SJCRH30 (cell line): ENCODE data around the gene SLC22A12. TPM values are rescaled to one million over a fixed set of nuclear protein-coding genes. Genes with fewer than 3 reads are reported as not detected.

Source experiments
- DNase-seq, 2 experiments: peaks; one replicate each; pipeline ENCODE4 v3.0.0-alpha.2; 2015 to 2020
- H3K27ac ChIP-seq: fragments of 250-450 bp; sonication (Bioruptor Pico); 2 replicates; pipeline ENCODE4 v1.5.1; 2020; ENCODE audit warnings: mild to moderate bottlenecking, moderate library complexity
- H3K27me3 ChIP-seq: fragments of 250-450 bp; sonication (Bioruptor Pico); 2 replicates; pipeline ENCODE4 v1.5.1; 2020; ENCODE audit warnings: mild to moderate bottlenecking, moderate library complexity
- H3K36me3 ChIP-seq: fragments of 250-450 bp; sonication (Bioruptor Pico); 2 replicates; pipeline ENCODE4 v1.5.1; 2020; ENCODE audit warnings: mild to moderate bottlenecking, moderate library complexity
- H3K4me1 ChIP-seq: fragments of 250-450 bp; sonication (Bioruptor Pico); 2 replicates; pipeline ENCODE4 v1.5.1; 2020; ENCODE audit warnings: mild to moderate bottlenecking, moderate library complexity
- H3K4me3 ChIP-seq: fragments of 250-450 bp; sonication (Bioruptor Pico); 2 replicates; pipeline ENCODE4 v1.5.1; 2020; ENCODE audit warnings: mild to moderate bottlenecking, moderate library complexity
- H3K9me3 ChIP-seq: fragments of 250-450 bp; sonication (Bioruptor Pico); replicated peaks from 2 replicates; pipeline ENCODE4 v1.5.1; 2020; ENCODE audit warnings: mild to moderate bottlenecking, moderate library complexity
- total RNA-seq: library from RNA; depleted of rRNA; stranded (reverse); fragments of >200 nt; shearing (Covaris generic); gene quantifications from 2 replicates; pipeline ENCODE4 v1.2.3, GENCODE V29; 2014

The SLC22A12 gene
- total RNA-seq, 1 experiment from 2014 or later: not detected

DNA sequence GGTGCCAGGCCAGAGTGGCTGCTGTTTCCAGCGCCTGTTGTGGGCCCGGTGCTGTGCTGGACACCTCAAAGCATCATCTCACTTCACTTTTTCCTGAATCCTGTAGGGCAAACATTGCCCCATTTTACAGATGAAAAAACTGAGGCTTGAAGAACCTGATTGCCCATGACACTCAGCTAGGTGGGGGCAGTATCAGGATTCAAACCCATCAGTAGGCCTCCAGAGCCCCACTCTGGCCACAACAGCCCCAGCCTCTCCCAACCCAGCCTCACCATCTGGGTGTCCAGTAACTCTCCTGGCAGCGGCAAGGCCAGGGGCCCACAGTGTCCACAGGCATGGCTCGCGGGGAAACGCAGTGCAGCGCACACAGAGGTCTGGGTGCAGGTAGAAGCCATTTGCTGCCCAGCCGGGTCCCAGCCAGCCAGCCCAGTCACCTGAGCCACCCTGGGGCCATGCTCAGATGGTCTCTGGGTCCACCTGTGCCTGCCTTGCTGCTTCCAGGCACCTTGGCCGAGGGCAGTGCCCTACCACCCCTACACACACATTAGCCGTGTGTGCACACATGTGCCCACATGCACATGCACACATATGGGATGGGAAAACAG is 11.5 kb downstream of the SLC22A12 start:
- no peak for DNase-seq

DNA sequence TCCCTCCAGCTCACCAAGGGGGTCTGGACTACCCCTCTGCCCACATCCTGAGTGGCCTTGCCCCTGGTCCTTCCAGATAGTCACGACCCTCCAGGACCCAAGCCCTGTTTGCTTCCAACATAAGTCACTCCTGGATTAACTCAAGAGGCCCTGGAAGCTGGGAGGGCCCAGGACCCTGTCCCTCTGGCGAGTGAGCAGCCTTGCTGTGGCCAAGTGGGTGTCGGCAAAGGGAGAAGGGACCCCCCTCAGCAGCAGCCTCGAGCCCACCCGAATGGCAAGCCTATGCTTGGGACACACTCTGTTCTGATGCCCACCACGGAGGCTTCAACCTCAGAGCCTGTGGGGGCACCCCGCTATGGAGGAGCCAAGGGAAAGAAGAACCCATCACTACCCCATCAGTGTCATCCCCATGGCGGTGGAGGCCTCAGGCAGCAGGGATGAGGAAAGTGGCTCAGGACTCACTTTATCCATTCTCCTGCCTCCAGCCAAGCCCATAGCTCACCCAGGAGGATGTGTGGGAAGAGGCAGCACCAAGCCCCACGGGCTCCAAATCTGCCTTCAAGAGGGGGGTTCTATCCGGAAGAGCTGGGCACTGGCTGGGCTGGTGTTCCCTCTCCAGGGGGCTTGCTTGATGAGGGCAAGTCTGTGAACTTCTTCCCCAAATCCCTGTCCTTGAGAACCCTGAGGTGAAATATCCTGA is 12.5 kb downstream of the SLC22A12 start:
- H3K27ac ChIP-seq: no peak overlapping the region
- no peaks in the 10 kb centered on the region for H3K4me1 ChIP-seq
- no peaks in the 10 kb centered on the region for H3K36me3 ChIP-seq
- H3K27me3 ChIP-seq: peaks cover 5% of the 10 kb centered on the region; the same call in 1 of the 2 replicates
- no peaks in the 10 kb centered on the region for H3K9me3 ChIP-seq
- H3K4me3 ChIP-seq: no peak overlapping the region
- no peak for DNase-seq

More for the DNA sequence above, 11.5 kb downstream of the SLC22A12 start:
- Histone ChIP-seq H3K9me3 (no peaks in the 10 kb centered on the region), H3K27me3 (peaks cover 5% of the 10 kb centered on the region; the same call in 1 of the 2 replicates), H3K36me3 (no peaks in the 10 kb centered on the region), H3K27ac (no peak overlapping the region), H3K4me1 (no peaks in the 10 kb centered on the region), H3K4me3 (no peak overlapping the region)

DNA sequence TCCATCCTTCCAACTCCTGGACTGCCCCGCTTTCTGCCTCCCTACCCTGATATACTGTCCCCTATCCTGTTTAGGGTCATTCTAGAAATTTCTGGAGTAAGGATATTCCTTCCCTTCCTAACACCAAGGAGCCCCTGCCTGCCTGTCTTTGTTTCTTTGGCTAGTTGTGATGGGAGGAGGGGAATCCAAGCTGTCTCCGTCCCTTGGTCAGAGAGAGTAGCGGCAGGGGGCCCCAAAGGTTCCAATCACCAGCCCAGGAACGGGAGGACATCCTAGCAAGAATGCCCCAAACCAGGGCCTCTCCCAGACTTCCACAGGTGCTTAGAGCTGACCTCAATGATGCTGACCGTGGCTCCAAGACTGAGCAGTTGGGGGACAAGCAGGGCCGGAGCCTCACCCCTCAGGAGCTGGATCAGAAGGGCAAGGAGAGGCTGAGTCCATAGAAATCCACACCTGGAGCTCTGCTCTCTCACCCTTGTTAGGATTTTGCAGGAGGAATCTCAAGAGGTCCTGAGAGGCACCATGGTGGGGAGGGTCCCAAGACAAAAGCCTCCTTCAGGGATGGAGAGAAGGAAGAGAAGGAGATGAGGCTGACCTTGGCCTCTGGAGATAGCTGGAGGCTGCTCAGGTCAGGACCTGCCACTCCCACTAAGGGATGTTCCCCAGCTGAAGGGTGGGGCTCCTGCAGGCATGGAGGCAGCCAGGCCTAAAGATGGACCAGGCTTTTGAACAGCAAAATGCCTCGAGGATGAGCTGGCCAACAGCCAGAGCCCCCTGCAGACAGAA is 13.6 kb downstream of the SLC22A12 start:
- Histone ChIP-seq H3K27me3 (peaks cover 5% of the 10 kb centered on the region; the same call in 1 of the 2 replicates), H3K4me3 (no peak overlapping the region), H3K4me1 (no peaks in the 10 kb centered on the region), H3K36me3 (no peaks in the 10 kb centered on the region), H3K9me3 (no peaks in the 10 kb centered on the region), H3K27ac (no peak overlapping the region)
- no peak for DNase-seq

DNA sequence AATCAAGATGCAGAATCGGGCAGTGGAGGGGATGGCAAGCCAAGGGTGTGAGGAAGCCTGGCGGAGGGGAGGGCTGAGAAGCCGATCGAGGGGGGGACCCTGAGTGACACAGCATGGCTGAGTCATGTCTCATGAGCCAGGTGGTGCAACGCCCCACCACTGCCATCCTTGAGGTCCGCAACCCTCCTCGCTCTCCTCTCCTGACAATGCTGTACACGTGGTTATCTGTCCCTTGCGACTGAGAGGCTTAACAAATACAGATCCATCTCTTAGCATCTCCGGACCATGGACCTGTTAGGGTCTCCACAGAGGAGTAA is 14.2 kb downstream of the SLC22A12 start:
- Histone ChIP-seq H3K4me1 (no peaks in the 10 kb centered on the region), H3K4me3 (no peak overlapping the region), H3K36me3 (no peaks in the 10 kb centered on the region), H3K27ac (no peak overlapping the region), H3K9me3 (no peaks in the 10 kb centered on the region), H3K27me3 (peaks cover 5% of the 10 kb centered on the region)
- no peak for DNase-seq

DNA sequence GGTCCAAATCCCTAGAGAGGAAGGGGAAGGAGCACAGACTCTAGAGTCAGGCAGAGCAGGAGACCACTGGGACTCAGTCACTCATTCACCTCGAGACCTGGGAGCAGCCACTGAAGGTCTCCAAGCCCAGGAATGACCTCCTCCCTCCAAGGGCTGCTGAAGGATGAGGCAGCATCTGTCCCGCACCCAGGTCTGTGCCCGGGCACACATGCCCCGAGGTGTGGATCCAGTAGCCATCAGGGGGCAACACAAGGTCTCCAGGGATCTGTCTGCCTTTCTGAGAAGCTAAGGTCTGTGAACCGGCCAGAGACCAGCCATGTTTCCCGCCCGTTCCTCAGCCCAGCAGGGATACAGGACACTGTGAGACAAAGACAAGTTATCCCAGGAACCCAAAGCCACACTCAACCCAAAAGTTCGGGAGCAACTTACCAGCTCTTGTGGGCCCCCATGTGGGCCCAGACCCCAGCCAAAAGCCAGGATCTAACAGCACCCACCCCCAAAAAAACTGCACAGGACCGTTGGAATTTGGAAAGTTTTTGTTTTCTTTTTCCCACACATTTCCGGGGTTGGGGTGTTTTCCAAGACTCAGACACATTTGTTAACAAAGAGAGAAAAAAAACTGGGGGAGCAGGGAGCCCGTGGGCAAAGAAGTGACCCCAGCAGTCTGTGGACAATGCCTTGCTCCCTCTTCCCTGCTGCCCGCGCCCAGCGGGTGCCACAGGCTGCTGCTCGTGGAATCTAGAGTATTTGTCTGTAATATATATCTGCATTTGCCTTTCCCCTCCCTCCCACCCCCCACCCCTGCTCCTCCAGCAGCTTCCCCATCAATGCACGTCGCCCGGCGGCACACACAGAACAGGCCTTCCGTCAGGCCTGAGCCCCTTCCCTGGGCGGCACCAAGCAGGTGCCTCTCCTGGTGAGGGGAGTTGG is 14.9 kb downstream of the SLC22A12 start:
- H3K4me3 ChIP-seq: no peak overlapping the region

DNA sequence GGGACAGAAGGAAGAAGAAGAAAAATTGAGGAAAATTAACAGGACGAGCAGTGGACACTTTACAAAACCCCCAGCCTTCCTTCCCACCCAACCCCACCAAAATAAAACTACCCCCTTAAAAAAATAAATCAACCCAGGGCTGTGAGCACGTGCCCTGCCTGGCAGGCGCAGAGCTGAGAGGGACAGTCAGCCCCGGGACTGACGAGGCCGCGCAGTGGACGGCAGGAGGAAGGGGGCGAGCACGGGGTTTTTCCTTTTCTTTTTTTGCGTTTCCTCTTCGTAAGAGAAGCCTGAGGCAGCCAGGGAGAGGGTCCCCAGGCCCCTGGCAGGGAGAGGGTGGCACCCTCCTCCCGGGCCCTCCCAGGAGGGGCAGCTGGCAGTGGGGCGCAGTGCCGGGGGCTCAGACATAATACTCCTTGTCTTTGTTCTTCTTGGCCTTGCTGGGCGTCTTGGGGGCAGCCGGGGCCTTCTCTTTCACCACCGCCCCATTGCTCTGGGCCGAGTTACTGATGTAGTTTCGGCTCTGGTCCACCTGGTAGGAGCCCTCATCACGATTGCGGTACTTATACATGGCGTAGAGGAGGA is 15.9 kb downstream of the SLC22A12 start:
- no peak for DNase-seq
- H3K27ac ChIP-seq: no peak overlapping the region
- H3K36me3 ChIP-seq: no peaks in the 10 kb centered on the region
- H3K4me1 ChIP-seq: no peaks in the 10 kb centered on the region
- H3K9me3 ChIP-seq: no peaks in the 10 kb centered on the region
- peaks cover 5% of the 10 kb centered on the region for H3K27me3 ChIP-seq
- no peak overlapping the region for H3K4me3 ChIP-seq

More for the DNA sequence above, 14.9 kb downstream of the SLC22A12 start:
- H3K27me3 ChIP-seq: peaks cover 5% of the 10 kb centered on the region
- no peak for DNase-seq
- H3K4me1 ChIP-seq: no peaks in the 10 kb centered on the region
- H3K27ac ChIP-seq: no peak overlapping the region
- H3K36me3 ChIP-seq: no peaks in the 10 kb centered on the region
- no peaks in the 10 kb centered on the region for H3K9me3 ChIP-seq

DNA sequence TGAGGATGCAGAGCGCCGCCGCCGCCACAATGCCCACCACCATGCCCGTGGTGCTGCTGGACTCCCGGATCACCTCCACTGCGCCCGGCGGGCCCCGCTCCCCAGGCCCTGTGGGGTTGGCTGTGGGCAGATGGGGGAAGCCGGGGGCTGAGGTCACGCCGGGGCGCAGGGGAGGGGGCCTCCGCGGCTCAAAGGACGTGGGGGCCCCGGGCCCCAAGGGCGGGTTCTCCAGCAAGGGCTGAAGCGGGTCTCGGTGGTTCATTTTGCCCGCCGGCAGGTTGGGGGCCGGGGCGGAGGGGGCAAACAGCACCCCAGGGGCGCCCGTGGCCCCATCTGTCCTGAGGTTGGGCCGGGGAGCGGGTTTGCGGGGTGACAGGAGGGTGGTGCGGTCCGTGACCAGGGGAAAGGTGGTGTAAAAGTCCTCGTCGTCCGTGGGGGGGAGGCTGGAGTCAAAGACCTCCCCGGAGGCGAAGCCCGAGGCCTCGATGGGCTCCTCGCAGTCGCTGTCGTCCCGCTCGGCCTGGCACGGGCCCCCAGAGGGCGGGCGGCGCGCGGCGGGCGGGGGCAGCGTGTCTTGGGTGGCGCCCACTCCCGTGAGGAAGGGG is 16.5 kb downstream of the SLC22A12 start:
- no peak for DNase-seq
- Histone ChIP-seq H3K27ac (no peak overlapping the region), H3K4me3 (no peak overlapping the region), H3K27me3 (peaks cover 5% of the 10 kb centered on the region), H3K4me1 (no peaks in the 10 kb centered on the region), H3K36me3 (no peaks in the 10 kb centered on the region), H3K9me3 (no peaks in the 10 kb centered on the region)

DNA sequence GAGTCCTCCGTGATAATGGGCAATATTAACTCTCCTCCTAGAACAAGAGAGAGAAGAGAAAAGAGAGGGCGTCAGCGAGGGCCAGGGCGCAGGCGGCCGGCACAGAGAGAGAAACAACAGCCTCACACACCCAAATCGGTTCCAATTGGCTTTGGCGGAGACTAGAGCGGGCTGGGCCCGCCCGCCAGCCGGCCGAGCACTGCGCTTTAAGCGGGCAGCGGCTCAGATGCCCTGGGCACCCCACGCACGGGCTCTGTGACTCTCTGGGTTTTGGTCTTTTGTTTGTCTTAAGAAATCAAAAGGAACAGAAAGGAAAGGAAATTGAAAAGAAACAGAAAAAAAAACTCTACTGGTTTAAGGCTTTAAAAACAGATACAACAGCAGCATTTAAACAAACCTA is 17.0 kb downstream of the SLC22A12 start:
- no peaks in the 10 kb centered on the region for H3K9me3 ChIP-seq
- H3K27ac ChIP-seq: no peak overlapping the region
- H3K4me3 ChIP-seq: no peak overlapping the region
- H3K36me3 ChIP-seq: no peaks in the 10 kb centered on the region
- no peaks in the 10 kb centered on the region for H3K4me1 ChIP-seq
- no peak for DNase-seq
- H3K27me3 ChIP-seq: peaks cover 5% of the 10 kb centered on the region

DNA sequence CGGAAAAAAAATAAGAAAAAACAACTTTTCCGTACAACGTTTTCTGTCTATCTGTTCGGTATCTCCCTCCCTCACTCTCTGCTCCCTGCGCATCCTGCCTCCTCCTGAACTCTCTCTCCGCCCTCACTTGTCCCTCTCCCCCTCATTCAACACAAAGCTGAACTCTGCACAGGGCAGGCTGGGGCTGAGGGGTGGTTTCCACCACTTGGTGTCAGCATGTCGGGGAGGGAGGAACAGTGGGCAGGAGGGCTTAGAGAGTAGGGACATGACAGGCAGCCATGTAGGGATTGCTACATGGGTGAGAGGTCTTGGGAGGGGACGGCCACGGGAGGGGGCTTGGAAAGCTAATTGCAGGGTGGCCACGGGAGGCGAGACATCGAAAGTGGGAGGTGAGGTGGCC is 17.6 kb downstream of the SLC22A12 start:
- Histone ChIP-seq H3K36me3 (no peaks in the 10 kb centered on the region), H3K4me1 (no peaks in the 10 kb centered on the region), H3K27ac (no peak overlapping the region), H3K9me3 (no peaks in the 10 kb centered on the region), H3K27me3 (peaks cover 5% of the 10 kb centered on the region), H3K4me3 (no peak overlapping the region)
- no peak for DNase-seq

DNA sequence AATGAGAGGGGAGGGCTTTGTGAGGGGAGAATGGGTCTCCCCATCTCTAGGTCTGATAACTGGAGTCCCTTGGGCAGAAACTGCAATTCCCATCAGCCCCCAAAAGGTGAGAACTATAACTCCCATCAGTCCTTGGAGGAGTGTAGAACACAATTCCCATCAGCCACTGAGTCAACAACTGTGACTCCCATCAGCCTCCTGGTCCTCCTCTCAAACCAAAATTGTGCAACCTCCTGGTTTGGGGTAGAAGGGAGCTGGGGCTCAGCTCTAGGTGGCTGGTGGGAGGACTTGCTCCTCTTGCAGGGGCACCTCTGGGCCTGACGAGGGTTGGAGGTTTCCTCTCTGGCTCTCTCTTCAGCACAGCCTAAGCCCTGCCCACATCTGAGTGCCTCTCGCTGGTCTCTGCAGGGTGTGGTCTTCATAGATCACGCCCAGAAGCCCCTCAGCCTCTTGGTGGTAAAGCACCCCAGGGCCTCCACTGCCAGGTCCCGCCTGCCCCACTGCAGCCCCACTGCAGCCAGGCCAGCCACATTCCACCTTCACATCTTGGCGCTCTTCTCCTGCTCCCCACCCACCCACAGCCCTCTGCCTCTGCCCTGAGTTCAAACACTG is 18.5 kb downstream of the SLC22A12 start:
- H3K4me3 ChIP-seq: no peak overlapping the region
- no peaks in the 10 kb centered on the region for H3K4me1 ChIP-seq
- H3K27ac ChIP-seq: no peak overlapping the region
- no peaks in the 10 kb centered on the region; the same call in none of the 2 replicates for H3K27me3 ChIP-seq
- no peaks in the 10 kb centered on the region for H3K9me3 ChIP-seq
- no peaks in the 10 kb centered on the region for H3K36me3 ChIP-seq
- no peak for DNase-seq

DNA sequence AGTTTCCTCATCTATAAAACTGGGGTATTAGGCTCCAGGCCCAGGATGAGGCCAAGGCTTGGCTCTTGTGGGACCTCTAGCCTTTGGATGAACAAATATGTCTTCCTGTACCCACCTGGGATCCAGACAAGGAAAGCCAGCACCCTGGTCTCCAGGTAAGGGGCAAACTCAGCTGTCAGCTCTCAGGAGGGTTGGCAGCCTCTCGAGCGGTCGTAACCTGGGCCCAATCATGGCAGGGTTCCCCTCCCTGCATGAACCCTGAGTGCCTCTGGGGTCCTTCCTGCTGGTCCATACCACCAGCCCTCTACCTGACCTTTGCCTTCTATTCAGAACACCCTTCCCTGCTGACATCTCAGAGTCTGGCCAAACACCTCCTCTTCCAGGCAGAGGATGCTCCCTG is 19.6 kb downstream of the SLC22A12 start:
- no peaks in the 10 kb centered on the region; the same call in none of the 2 replicates for H3K27me3 ChIP-seq
- no peak for DNase-seq
- no peaks in the 10 kb centered on the region for H3K36me3 ChIP-seq
- H3K9me3 ChIP-seq: no peaks in the 10 kb centered on the region
- H3K4me1 ChIP-seq: no peaks in the 10 kb centered on the region
- no peak overlapping the region for H3K27ac ChIP-seq
- no peak overlapping the region for H3K4me3 ChIP-seq

DNA sequence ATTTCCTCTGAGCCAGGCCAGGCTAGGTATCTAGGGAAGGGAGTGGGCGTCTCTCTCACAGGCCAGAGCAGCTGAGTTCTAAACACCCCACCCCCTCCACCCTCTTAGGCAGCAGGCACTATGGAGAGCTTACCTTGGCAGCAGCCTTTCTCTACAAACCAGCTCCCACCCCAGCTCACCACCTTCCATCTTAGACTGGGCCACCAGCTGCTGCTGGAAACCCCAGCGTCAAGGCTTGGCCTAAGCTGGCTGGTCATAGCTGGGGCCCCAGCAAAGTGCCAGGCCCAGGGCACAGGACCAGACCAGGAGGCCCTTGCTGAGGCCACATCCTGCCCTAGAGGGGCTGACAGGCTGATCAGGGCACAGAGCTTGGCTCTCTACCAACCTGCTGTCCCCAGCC is 20.2 kb downstream of the SLC22A12 start:
- no peaks in the 10 kb centered on the region for H3K9me3 ChIP-seq
- H3K4me3 ChIP-seq: no peak overlapping the region
- H3K36me3 ChIP-seq: no peaks in the 10 kb centered on the region
- DNase-seq: no peak
- no peak overlapping the region for H3K27ac ChIP-seq
- no peaks in the 10 kb centered on the region for H3K4me1 ChIP-seq
- no peaks in the 10 kb centered on the region; the same call in 1 of the 2 replicates for H3K27me3 ChIP-seq

DNA sequence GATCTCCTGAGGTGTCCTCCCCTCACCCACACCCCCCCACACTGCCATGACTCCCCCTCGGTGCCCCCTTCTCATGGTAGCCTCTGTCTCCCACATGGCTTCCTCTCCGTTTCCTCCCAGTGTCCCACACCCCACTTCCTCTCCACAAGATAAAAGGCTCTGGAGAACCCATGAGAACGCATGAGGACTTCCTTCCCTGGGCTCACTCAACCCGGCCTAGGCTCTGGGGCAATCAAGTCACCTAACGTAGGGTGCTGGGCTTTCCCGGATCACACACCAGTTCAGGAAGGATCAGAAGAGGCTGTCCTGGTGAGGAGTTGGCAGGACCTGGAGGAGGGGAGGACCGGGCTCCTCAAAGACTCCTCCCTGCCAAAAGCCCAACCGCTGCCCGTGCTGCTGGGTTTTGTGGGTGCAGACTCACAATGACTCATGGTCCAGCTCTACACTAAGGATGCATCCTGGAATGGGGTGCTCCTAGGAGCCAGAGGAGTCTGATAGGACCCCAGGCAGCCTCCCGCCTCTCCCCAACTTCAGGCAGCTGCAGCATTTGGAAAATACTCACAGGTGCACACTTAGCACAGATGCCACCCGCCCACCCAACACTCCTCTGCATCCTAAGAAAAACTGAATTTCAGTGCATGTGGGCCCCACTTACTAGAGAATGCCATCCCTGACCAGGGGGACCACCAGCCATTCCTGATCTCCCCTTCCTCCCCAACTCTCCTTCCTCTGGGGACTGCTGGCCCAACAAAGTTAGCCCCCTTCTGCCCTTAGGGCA is 21.0 kb downstream of the SLC22A12 start:
- H3K27me3 ChIP-seq: no peaks in the 10 kb centered on the region; the same call in 1 of the 2 replicates
- no peaks in the 10 kb centered on the region for H3K9me3 ChIP-seq
- DNase-seq: no peak
- H3K27ac ChIP-seq: no peak overlapping the region
- no peaks in the 10 kb centered on the region for H3K4me1 ChIP-seq
- no peaks in the 10 kb centered on the region for H3K36me3 ChIP-seq
- H3K4me3 ChIP-seq: no peak overlapping the region
